ENCODE measurements around the gene INTS13.
"Not testable (repeated sequence)": the region's sequence is repeated elsewhere in the genome, so short reads cannot be mapped to it uniquely, and the experiment has no call there.

Gene INTS13

GRCh38 chr12:26906024-26906423 lies 31.8 kb downstream of the INTS13 start:
- TF ChIP-seq CTCF (IDR thresholded peaks at IDR 0.05; ENCODE audit: low read depth, low read length): no peak
- no peak for DNase-seq (ENCODE audit: extremely low read depth, low read depth)

GRCh38 chr12:26903396-26903795 lies 34.4 kb downstream of the INTS13 start:
- DNase-seq (ENCODE audit: extremely low read depth, low read depth): not testable (repeated sequence)

- TF ChIP-seq CTCF (IDR thresholded peaks at IDR 0.05; ENCODE audit: low read depth, low read length): no peak
- DNase-seq (ENCODE audit: extremely low read depth, low read depth): no peak
Measured at GRCh38 chr12:26896913-26897312, 40.9 kb downstream of the INTS13 start.

- no peak for DNase-seq (ENCODE audit: extremely low read depth, low read depth)
Measured at GRCh38 chr12:26895672-26896071, 42.1 kb downstream of the INTS13 start.

GRCh38 chr12:26891704-26892103 lies 46.1 kb downstream of the INTS13 start:
- DNase-seq (ENCODE audit: extremely low read depth, low read depth): no peak
- no peak for TF ChIP-seq CTCF (IDR thresholded peaks at IDR 0.05; ENCODE audit: low read depth, low read length)

More at GRCh38 chr12:26895672-26896071, 42.1 kb downstream of the INTS13 start:
- TF ChIP-seq CTCF (IDR thresholded peaks at IDR 0.05; ENCODE audit: low read depth, low read length): no peak

GRCh38 chr12:26890784-26891183 lies 47.0 kb downstream of the INTS13 start:
- DNase-seq (ENCODE audit: extremely low read depth, low read depth): no peak

GRCh38 chr12:26884765-26885576 lies 52.8 kb downstream of the INTS13 start:
- peak; percentile 94 for TF ChIP-seq CTCF (IDR thresholded peaks at IDR 0.05; ENCODE audit: low read depth, low read length)
- peak; percentile 39 for DNase-seq (ENCODE audit: extremely low read depth, low read depth)

More at GRCh38 chr12:26890784-26891183, 47.0 kb downstream of the INTS13 start:
- TF ChIP-seq CTCF (IDR thresholded peaks at IDR 0.05; ENCODE audit: low read depth, low read length): no peak

GRCh38 chr12:26880625-26881024 lies 57.2 kb downstream of the INTS13 start:
- TF ChIP-seq CTCF (IDR thresholded peaks at IDR 0.05; ENCODE audit: low read depth, low read length): no peak
- DNase-seq (ENCODE audit: extremely low read depth, low read depth): no peak
